Suprapubic skin (tissue), 4 donors: ENCODE measurements around the gene MRAS. TPM values are rescaled to one million over a fixed set of nuclear protein-coding genes. Genes with fewer than 3 reads are reported as not detected.

Experiments used
- DNase-seq, 2 donors: peaks; one replicate each; pipeline ENCODE4 v3.0.0-alpha.2; 2019; ENCODE audit warnings: low spot score in 2 of 2
- H3K27ac ChIP-seq: fragments of 200-600 bp; sonication (generic); one replicate; pipeline ENCODE4 v1.5.1; 2019
- H3K27me3 ChIP-seq: fragments of 200-600 bp; sonication (generic); one replicate; pipeline ENCODE4 v1.5.1; 2019
- H3K36me3 ChIP-seq: fragments of 200-600 bp; sonication (generic); one replicate; pipeline ENCODE4 v1.5.1; 2019
- H3K4me1 ChIP-seq: fragments of 200-600 bp; sonication (generic); one replicate; pipeline ENCODE4 v1.5.1; 2019
- H3K4me3 ChIP-seq: fragments of 200-600 bp; sonication (generic); one replicate; pipeline ENCODE4 v1.5.1; 2019; ENCODE audit warnings: mild to moderate bottlenecking
- H3K9me3 ChIP-seq: fragments of 200-600 bp; sonication (generic); one replicate; pipeline ENCODE4 v1.5.1; 2019
- CTCF ChIP-seq, 2 donors: fragments of 200-600 bp in 1 of 2; fragments of 450-650 bp in 1 of 2; sonication (generic) in 1 of 2; IDR thresholded peaks; one replicate each; pipeline ENCODE4 v1.5.1; 2016 to 2019; ENCODE audit warnings: antibody characterized with exemption in 2 of 2, mild to moderate bottlenecking in 1 of 2, moderate library complexity in 1 of 2
- EP300 ChIP-seq: sonication (generic); formaldehyde crosslinking; IDR thresholded peaks from one replicate; pipeline ENCODE4 v1.6.1; 2017; ENCODE audit warnings: antibody characterized with exemption
- POLR2A ChIP-seq, 2 donors: fragments of 450-650 bp; IDR thresholded peaks; one replicate each; pipeline ENCODE4 v1.6.1; 2017; ENCODE audit warnings: antibody characterized with exemption in 2 of 2, mild to moderate bottlenecking in 2 of 2, moderate library complexity in 2 of 2
- POLR2AphosphoS5 ChIP-seq, 3 donors: sonication (generic); formaldehyde crosslinking; IDR thresholded peaks; one replicate each; pipeline ENCODE4 v1.6.1; 2017; ENCODE audit warnings: antibody characterized with exemption in 3 of 3
- WGBS: methylation state at CpG from one replicate; pipeline ENCODE4 v1.1.5; 2018; 5-methylcytosine and 5-hydroxymethylcytosine counted together
- total RNA-seq, 4 donors: library from RNA; depleted of rRNA; stranded (reverse); fragments of >200 nt; gene quantifications; one replicate each; pipeline ENCODE4 v1.1.0, GENCODE V29; 2016

The MRAS gene
- total RNA-seq, 4 donors from 2014 or later, result 10.1 to 39.8 (median 20.1) TPM

GRCh38 chr3:138443091-138443490 lies 94.7 kb downstream of the MRAS start:
- WGBS, result 81% methylated on average over 2 of the region's 2 CpGs
- no peaks in the 10 kb centered on the region for H3K9me3 ChIP-seq
- DNase-seq, result peak in 1 of 2 donors; percentile 6
- H3K4me3 ChIP-seq, result no peak overlapping the region
- H3K27ac ChIP-seq, result no peak overlapping the region
- no peaks in the 10 kb centered on the region for H3K4me1 ChIP-seq
- H3K27me3 ChIP-seq, result no peaks in the 10 kb centered on the region
- no peaks in the 10 kb centered on the region for H3K36me3 ChIP-seq
- TF ChIP-seq EP300 (no peak), POLR2A (IDR thresholded peaks at IDR 0.05) (no peak), POLR2AphosphoS5 (IDR thresholded peaks at IDR 0.05) (no peak)

- 86% methylated on average over 14 of the region's 14 CpGs for WGBS
- TF ChIP-seq POLR2AphosphoS5 (IDR thresholded peaks at IDR 0.05) (no peak), CTCF (IDR thresholded peaks at IDR 0.05) (no peak), POLR2A (IDR thresholded peaks at IDR 0.05) (no peak), EP300 (no peak)
- H3K4me1 ChIP-seq, result no peaks in the 10 kb centered on the region
- H3K36me3 ChIP-seq, result no peaks in the 10 kb centered on the region
- no peak overlapping the region for H3K4me3 ChIP-seq
- no peak overlapping the region for H3K27ac ChIP-seq
- H3K9me3 ChIP-seq, result no peaks in the 10 kb centered on the region
- no peaks in the 10 kb centered on the region for H3K27me3 ChIP-seq
- peak in 1 of 2 donors; percentile 25 for DNase-seq
Observed at GRCh38 chr3:138443521-138444503, 95.4 kb downstream of the MRAS start.

- Histone ChIP-seq H3K27me3 (no peaks in the 10 kb centered on the region), H3K4me1 (no peaks in the 10 kb centered on the region), H3K9me3 (no peaks in the 10 kb centered on the region), H3K27ac (no peak overlapping the region), H3K36me3 (no peaks in the 10 kb centered on the region), H3K4me3 (no peak overlapping the region)
- TF ChIP-seq EP300, result no peak
- TF ChIP-seq CTCF (IDR thresholded peaks at IDR 0.05), result no peak
- no peak for TF ChIP-seq POLR2A (IDR thresholded peaks at IDR 0.05)
- no peak for DNase-seq
- WGBS, result 90% methylated on average over 7 of the region's 7 CpGs
Observed at GRCh38 chr3:138445236-138445635, 96.9 kb downstream of the MRAS start.

GRCh38 chr3:138445654-138446053 lies 97.3 kb downstream of the MRAS start:
- WGBS, result 94% methylated on average over 4 of the region's 4 CpGs
- DNase-seq, result no peak
- Histone ChIP-seq H3K4me1 (no peaks in the 10 kb centered on the region), H3K27me3 (no peaks in the 10 kb centered on the region), H3K9me3 (no peaks in the 10 kb centered on the region), H3K27ac (no peak overlapping the region), H3K36me3 (no peaks in the 10 kb centered on the region), H3K4me3 (no peak overlapping the region)
- TF ChIP-seq CTCF (IDR thresholded peaks at IDR 0.05) (no peak), POLR2AphosphoS5 (IDR thresholded peaks at IDR 0.05) (no peak), EP300 (no peak), POLR2A (IDR thresholded peaks at IDR 0.05) (no peak)

GRCh38 chr3:138448631-138449030 lies 100.3 kb downstream of the MRAS start:
- H3K4me1 ChIP-seq, result peaks cover 3% of the 10 kb centered on the region
- TF ChIP-seq CTCF (IDR thresholded peaks at IDR 0.05) (no peak), POLR2A (IDR thresholded peaks at IDR 0.05) (no peak), EP300 (no peak), POLR2AphosphoS5 (IDR thresholded peaks at IDR 0.05) (no peak)
- DNase-seq, result peak in 1 of 2 donors; percentile 5
- no peaks in the 10 kb centered on the region for H3K9me3 ChIP-seq
- H3K27me3 ChIP-seq, result no peaks in the 10 kb centered on the region
- H3K36me3 ChIP-seq, result no peaks in the 10 kb centered on the region
- 82% methylated on average over 3 of the region's 3 CpGs for WGBS
- no peak overlapping the region for H3K4me3 ChIP-seq
- no peak overlapping the region for H3K27ac ChIP-seq
